Ishikawa (cell line): Measurements from ENCODE around the gene TXLNA.

ENCODE experiments used
- CEBPB ChIP-seq: IDR thresholded peaks from 2 replicates; pipeline ENCODE4 v1.6.1; 2012
- CREB1 ChIP-seq: IDR thresholded peaks from 2 replicates; pipeline ENCODE4 v1.6.1; 2012; ENCODE audit warnings: low read depth
- EGR1 ChIP-seq: IDR thresholded peaks from 2 replicates; pipeline ENCODE4 v1.6.1; 2012
- EP300 ChIP-seq: IDR thresholded peaks from 2 replicates; pipeline ENCODE4 v1.6.1; 2012; ENCODE audit warnings: borderline replicate concordance
- FOXM1 ChIP-seq: IDR thresholded peaks from 2 replicates; pipeline ENCODE4 v1.6.1; 2012; ENCODE audit warnings: low read depth, borderline replicate concordance
- MAX ChIP-seq: IDR thresholded peaks from 2 replicates; pipeline ENCODE4 v1.6.1; 2012
- NFIC ChIP-seq: IDR thresholded peaks from 2 replicates; pipeline ENCODE4 v1.6.1; 2012
- RAD21 ChIP-seq: IDR thresholded peaks from 2 replicates; pipeline ENCODE4 v1.6.1; 2012; ENCODE audit warnings: low read depth
- REST ChIP-seq: IDR thresholded peaks from 2 replicates; pipeline ENCODE4 v1.6.1; 2012; ENCODE audit warnings: low read depth, mild to moderate bottlenecking
- TAF1 ChIP-seq: IDR thresholded peaks from 2 replicates; pipeline ENCODE4 v1.6.1; 2012; ENCODE audit warnings: low read depth, mild to moderate bottlenecking
- TCF12 ChIP-seq: IDR thresholded peaks from 2 replicates; pipeline ENCODE4 v1.6.1; 2012; ENCODE audit warnings: low read depth
- YY1 ChIP-seq: IDR thresholded peaks from 2 replicates; pipeline ENCODE4 v1.6.1; 2012; ENCODE audit warnings: low read depth
- ZBTB7A ChIP-seq: IDR thresholded peaks from 2 replicates; pipeline ENCODE4 v1.6.1; 2012; ENCODE audit warnings: low read depth
- TF ChIP-seq, protein P1 (sequence below): IDR thresholded peaks from 2 replicates; pipeline ENCODE4 v1.6.1; 2012

- TF ChIP-seq, protein P1, sequence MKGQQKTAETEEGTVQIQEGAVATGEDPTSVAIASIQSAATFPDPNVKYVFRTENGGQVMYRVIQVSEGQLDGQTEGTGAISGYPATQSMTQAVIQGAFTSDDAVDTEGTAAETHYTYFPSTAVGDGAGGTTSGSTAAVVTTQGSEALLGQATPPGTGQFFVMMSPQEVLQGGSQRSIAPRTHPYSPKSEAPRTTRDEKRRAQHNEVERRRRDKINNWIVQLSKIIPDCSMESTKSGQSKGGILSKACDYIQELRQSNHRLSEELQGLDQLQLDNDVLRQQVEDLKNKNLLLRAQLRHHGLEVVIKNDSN = no peak
- TF ChIP-seq RAD21 = no peak
- TF ChIP-seq REST = no peak
- TF ChIP-seq TCF12 = no peak
- no peak for TF ChIP-seq NFIC
- TF ChIP-seq YY1 = no peak
- TF ChIP-seq EGR1 = no peak
- TF ChIP-seq MAX = no peak
- TF ChIP-seq ZBTB7A = no peak
- no peak for TF ChIP-seq CREB1
- TF ChIP-seq EP300 = no peak
- TF ChIP-seq TAF1 = no peak
- TF ChIP-seq CEBPB = no peak
- no peak for TF ChIP-seq FOXM1
Observed at GRCh38 chr1:32180186-32181060, 948 bp downstream of the TXLNA start.
